HCT116 (cell line): ENCODE results near the gene ABLIM1.

ENCODE experiments used
- EZH2phosphoT487 ChIP-seq: fragments of 200-600 bp; IDR thresholded peaks from 2 replicates; pipeline ENCODE4 v1.6.1; 2018; ENCODE audit warnings: antibody characterized with exemption, borderline replicate concordance
- RAD21 ChIP-seq: IDR thresholded peaks from 2 replicates; pipeline ENCODE4 v1.6.1; 2012; ENCODE audit warnings: low read depth, mild to moderate bottlenecking
- TF ChIP-seq, protein P1 (sequence below), 3 experiments: fragments of 200-600 bp in 1 of 3; sonication (generic) in 1 of 3; IDR thresholded peaks in 2 of 3; conservative IDR thresholded peaks in 1 of 3; 2 replicates each; pipeline ENCODE4 v1.5.1; 2012 to 2017; ENCODE audit warnings: low read depth in 2 of 3, low read length in 2 of 3, antibody characterized with exemption in 1 of 3, borderline replicate concordance in 1 of 3, control low read depth in 1 of 3, mild to moderate bottlenecking in 1 of 3, mixed read lengths in 1 of 3, mixed run types in 1 of 3, moderate library complexity in 1 of 3; ENCODE audit not compliant: insufficient read depth in 1 of 3

DNA sequence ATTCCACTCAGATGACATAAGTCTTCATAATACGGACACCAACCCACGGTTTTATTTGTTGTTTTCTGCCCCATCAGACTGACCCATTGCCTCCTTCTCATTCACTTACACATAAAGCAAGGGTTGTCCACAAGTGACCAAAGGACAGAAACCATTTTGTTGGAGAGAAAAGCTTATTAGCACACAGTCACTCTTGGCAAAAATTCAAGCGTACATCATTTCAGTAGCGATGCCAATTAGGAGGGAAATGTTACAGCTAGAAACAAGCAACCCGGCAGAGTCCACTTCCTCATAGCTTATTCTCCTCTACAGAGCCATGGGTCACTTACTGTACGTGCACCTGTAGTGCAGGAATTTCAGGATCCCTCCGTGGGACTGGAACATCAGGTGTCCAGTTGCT lies 23.0 kb downstream of the ABLIM1 start:
- TF ChIP-seq EZH2phosphoT487 (no peak), RAD21 (no peak)
- TF ChIP-seq, protein P1, sequence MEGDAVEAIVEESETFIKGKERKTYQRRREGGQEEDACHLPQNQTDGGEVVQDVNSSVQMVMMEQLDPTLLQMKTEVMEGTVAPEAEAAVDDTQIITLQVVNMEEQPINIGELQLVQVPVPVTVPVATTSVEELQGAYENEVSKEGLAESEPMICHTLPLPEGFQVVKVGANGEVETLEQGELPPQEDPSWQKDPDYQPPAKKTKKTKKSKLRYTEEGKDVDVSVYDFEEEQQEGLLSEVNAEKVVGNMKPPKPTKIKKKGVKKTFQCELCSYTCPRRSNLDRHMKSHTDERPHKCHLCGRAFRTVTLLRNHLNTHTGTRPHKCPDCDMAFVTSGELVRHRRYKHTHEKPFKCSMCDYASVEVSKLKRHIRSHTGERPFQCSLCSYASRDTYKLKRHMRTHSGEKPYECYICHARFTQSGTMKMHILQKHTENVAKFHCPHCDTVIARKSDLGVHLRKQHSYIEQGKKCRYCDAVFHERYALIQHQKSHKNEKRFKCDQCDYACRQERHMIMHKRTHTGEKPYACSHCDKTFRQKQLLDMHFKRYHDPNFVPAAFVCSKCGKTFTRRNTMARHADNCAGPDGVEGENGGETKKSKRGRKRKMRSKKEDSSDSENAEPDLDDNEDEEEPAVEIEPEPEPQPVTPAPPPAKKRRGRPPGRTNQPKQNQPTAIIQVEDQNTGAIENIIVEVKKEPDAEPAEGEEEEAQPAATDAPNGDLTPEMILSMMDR (IDR thresholded peaks at IDR 0.05 in 2 of 3, conservative IDR thresholded peaks at IDR 0.05 in 1 of 3; ENCODE audit: borderline replicate concordance in 1 of 3, insufficient read depth in 1 of 3, low read depth in 2 of 3, low read length in 2 of 3), result no peak
